ENCODE data around the gene MDC1. TPM values are rescaled to one million over a fixed set of nuclear protein-coding genes. Genes with fewer than 3 reads are reported as not detected.

MDC1 gene
- total and polyA plus RNA-seq, 2 of the 13 experiments (the other 11 are each of a cell fraction or from before 2014, with no cell fraction given) = 8.4 to 14.0 TPM

DNA sequence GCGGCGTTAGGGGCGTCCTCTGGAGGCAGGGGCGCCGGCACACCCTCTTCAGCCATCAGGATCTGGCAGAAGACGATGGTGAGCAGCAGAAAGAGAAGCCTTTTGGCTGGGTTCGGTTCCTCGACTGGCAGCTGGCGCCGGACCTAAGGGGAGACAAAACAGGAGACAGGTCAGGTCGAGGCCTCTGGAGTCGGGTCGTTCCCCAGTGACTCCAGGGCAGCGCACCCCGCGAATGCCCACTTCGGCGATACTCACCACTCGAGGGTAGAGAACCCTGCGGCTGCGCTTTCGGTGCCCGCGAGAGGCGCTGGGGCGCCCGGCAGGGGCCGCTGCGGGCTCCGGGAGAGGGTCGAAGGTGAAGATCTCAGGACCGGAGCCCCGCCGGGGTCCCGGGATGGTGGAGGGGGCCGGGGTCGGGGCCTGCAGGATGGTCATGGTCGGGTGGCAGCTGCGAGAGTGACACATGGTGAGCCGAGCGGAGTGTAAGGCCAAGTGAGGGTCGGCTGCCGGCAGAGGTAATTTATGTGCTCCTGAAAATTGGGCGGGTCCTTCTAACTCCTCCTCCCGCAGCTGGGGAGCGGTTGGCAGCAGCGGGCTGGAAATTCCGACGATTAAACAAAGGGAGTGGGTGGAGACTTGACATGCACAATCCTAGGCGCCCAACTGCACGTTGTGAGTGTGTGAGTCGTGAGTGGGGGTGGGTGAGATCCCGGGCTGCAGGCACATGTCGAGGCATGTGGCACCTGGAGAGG is 27.1 kb upstream of the MDC1 start, which contains the start of gene IER3 (continued):
- TF ChIP-seq, protein P1, sequence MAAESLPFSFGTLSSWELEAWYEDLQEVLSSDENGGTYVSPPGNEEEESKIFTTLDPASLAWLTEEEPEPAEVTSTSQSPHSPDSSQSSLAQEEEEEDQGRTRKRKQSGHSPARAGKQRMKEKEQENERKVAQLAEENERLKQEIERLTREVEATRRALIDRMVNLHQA (CRISPR knock-in tag; IDR thresholded peaks at IDR 0.05) = peak; percentile 90; the same call in 1 of the 2 replicates
- TF ChIP-seq MIER2 (CRISPR knock-in tag; IDR thresholded peaks at IDR 0.05) (peak; percentile 66; the same call in 1 of the 2 replicates), NR1H2 (CRISPR knock-in tag; IDR thresholded peaks at IDR 0.05; ENCODE audit: borderline replicate concordance, low read depth) (no peak), KDM6A (CRISPR knock-in tag; IDR thresholded peaks at IDR 0.05; ENCODE audit: low read depth) (0 out of 2 replicates have a peak, but pooled peaks have one; percentile 26), POGZ (CRISPR knock-in tag; IDR thresholded peaks at IDR 0.05) (peak; percentile 81), KLF11 (CRISPR knock-in tag; IDR thresholded peaks at IDR 0.05) (peak; percentile 79; the same call in 1 of the 2 replicates), AHR (CRISPR knock-in tag; IDR thresholded peaks at IDR 0.05) (peak; percentile 85; the same call in 1 of the 2 replicates), DMAP1 (CRISPR knock-in tag; IDR thresholded peaks at IDR 0.05) (peak; percentile 59; the same call in 1 of the 2 replicates), XBP1 (CRISPR knock-in tag; IDR thresholded peaks at IDR 0.05) (peak; percentile 44; the same call in 1 of the 2 replicates), AGO2 (optimal IDR thresholded peaks at IDR 0.05; ENCODE audit: low read depth, low read length) (peak; percentile 100), KLF16 (CRISPR knock-in tag; IDR thresholded peaks at IDR 0.05) (peak in 1 of 2 experiments; percentile 87; a peak in 3 of 4 replicates), MATR3 (CRISPR knock-in tag; IDR thresholded peaks at IDR 0.05) (no peak), ZC3H4 (CRISPR knock-in tag; IDR thresholded peaks at IDR 0.05; ENCODE audit: borderline replicate concordance) (no peak), ZFP1 (CRISPR knock-in tag; IDR thresholded peaks at IDR 0.05) (peak; percentile 79; the same call in 1 of the 2 replicates), MAFG (CRISPR knock-in tag; IDR thresholded peaks at IDR 0.05) (no peak), FOXM1 (CRISPR knock-in tag; IDR thresholded peaks at IDR 0.05) (no peak), ZNF737 (CRISPR knock-in tag; IDR thresholded peaks at IDR 0.05; ENCODE audit: borderline replicate concordance) (no peak)
- TF ChIP-seq, protein P2, sequence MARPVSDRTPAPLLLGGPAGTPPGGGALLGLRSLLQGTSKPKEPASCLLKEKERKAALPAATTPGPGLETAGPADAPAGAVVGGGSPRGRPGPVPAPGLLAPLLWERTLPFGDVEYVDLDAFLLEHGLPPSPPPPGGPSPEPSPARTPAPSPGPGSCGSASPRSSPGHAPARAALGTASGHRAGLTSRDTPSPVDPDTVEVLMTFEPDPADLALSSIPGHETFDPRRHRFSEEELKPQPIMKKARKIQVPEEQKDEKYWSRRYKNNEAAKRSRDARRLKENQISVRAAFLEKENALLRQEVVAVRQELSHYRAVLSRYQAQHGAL (CRISPR knock-in tag; IDR thresholded peaks at IDR 0.05; ENCODE audit: not compliant biosample characterization) = peak; percentile 82
- TF ChIP-seq, protein P3, sequence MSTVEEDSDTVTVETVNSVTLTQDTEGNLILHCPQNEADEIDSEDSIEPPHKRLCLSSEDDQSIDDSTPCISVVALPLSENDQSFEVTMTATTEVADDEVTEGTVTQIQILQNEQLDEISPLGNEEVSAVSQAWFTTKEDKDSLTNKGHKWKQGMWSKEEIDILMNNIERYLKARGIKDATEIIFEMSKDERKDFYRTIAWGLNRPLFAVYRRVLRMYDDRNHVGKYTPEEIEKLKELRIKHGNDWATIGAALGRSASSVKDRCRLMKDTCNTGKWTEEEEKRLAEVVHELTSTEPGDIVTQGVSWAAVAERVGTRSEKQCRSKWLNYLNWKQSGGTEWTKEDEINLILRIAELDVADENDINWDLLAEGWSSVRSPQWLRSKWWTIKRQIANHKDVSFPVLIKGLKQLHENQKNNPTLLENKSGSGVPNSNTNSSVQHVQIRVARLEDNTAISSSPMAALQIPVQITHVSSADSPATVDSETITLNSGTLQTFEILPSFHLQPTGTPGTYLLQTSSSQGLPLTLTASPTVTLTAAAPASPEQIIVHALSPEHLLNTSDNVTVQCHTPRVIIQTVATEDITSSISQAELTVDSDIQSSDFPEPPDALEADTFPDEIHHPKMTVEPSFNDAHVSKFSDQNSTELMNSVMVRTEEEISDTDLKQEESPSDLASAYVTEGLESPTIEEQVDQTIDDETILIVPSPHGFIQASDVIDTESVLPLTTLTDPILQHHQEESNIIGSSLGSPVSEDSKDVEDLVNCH (CRISPR knock-in tag; IDR thresholded peaks at IDR 0.05) = no peak
- TF ChIP-seq, protein P4, sequence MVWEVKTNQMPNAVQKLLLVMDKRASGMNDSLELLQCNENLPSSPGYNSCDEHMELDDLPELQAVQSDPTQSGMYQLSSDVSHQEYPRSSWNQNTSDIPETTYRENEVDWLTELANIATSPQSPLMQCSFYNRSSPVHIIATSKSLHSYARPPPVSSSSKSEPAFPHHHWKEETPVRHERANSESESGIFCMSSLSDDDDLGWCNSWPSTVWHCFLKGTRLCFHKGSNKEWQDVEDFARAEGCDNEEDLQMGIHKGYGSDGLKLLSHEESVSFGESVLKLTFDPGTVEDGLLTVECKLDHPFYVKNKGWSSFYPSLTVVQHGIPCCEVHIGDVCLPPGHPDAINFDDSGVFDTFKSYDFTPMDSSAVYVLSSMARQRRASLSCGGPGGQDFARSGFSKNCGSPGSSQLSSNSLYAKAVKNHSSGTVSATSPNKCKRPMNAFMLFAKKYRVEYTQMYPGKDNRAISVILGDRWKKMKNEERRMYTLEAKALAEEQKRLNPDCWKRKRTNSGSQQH (CRISPR knock-in tag; IDR thresholded peaks at IDR 0.05; ENCODE audit: low read depth) = peak; percentile 78
- TF ChIP-seq, protein P5, sequence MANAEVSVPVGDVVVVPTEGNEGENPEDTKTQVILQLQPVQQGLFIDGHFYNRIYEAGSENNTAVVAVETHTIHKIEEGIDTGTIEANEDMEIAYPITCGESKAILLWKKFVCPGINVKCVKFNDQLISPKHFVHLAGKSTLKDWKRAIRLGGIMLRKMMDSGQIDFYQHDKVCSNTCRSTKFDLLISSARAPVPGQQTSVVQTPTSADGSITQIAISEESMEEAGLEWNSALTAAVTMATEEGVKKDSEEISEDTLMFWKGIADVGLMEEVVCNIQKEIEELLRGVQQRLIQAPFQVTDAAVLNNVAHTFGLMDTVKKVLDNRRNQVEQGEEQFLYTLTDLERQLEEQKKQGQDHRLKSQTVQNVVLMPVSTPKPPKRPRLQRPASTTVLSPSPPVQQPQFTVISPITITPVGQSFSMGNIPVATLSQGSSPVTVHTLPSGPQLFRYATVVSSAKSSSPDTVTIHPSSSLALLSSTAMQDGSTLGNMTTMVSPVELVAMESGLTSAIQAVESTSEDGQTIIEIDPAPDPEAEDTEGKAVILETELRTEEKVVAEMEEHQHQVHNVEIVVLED (CRISPR knock-in tag; IDR thresholded peaks at IDR 0.05; ENCODE audit: borderline replicate concordance) = peak; percentile 32; the same call in 1 of the 2 replicates
- TF ChIP-seq, protein P6, sequence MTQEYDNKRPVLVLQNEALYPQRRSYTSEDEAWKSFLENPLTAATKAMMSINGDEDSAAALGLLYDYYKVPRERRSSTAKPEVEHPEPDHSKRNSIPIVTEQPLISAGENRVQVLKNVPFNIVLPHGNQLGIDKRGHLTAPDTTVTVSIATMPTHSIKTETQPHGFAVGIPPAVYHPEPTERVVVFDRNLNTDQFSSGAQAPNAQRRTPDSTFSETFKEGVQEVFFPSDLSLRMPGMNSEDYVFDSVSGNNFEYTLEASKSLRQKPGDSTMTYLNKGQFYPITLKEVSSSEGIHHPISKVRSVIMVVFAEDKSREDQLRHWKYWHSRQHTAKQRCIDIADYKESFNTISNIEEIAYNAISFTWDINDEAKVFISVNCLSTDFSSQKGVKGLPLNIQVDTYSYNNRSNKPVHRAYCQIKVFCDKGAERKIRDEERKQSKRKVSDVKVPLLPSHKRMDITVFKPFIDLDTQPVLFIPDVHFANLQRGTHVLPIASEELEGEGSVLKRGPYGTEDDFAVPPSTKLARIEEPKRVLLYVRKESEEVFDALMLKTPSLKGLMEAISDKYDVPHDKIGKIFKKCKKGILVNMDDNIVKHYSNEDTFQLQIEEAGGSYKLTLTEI (CRISPR knock-in tag; conservative IDR thresholded peaks at IDR 0.05) = no peak

All from HepG2 (cell line).